SU-DHL-6 (cell line): ENCODE measurements around the gene LRRC37A3.

Source experiments
- H2AFZ ChIP-seq: fragments of 200-600 bp; sonication (generic); 2 replicates; pipeline ENCODE4 v1.6.1; 2014; ENCODE audit warnings: low read depth, mild to moderate bottlenecking, moderate library complexity, mixed read lengths, antibody characterized with exemption, low read length; ENCODE audit not compliant: severe bottlenecking
- H3F3A ChIP-seq: fragments of 200-600 bp; shearing (Covaris generic); 2 replicates; pipeline ENCODE4 v1.6.0; 2016; ENCODE audit warnings: antibody characterized with exemption, mild to moderate bottlenecking; ENCODE audit not compliant: insufficient read depth
- H3K27ac ChIP-seq: fragments of 200-600 bp; sonication (generic); 2 replicates; pipeline ENCODE4 v1.5.1; 2016; ENCODE audit warnings: low read depth, mild to moderate bottlenecking, low read length, moderate library complexity, mixed read lengths
- H3K27me3 ChIP-seq: fragments of 200-600 bp; sonication (generic), shearing (Covaris generic); 2 replicates; pipeline ENCODE4 v1.6.0; 2014; ENCODE audit warnings: mild to moderate bottlenecking, low read length
- H3K36me3 ChIP-seq: fragments of 200-600 bp; sonication (generic); 2 replicates; pipeline ENCODE4 v1.6.1; 2014; ENCODE audit warnings: mild to moderate bottlenecking, low read length, mixed read lengths
- H3K4me2 ChIP-seq: fragments of 300-600, 200-600 bp; shearing (Covaris generic), sonication (generic); 2 replicates; pipeline ENCODE4 v1.6.0; 2014; ENCODE audit warnings: low read length, low read depth, mild to moderate bottlenecking; ENCODE audit not compliant: poor library complexity, severe bottlenecking
- H3K4me3 ChIP-seq: fragments of 200-600 bp; sonication (generic); 2 replicates; pipeline ENCODE4 v1.5.1; 2014; ENCODE audit warnings: antibody characterized with exemption, low read length, mild to moderate bottlenecking, mixed read lengths; ENCODE audit not compliant: insufficient read depth, poor library complexity, severe bottlenecking
- H3K79me2 ChIP-seq: fragments of 200-600 bp; sonication (generic); 2 replicates; pipeline ENCODE4 v1.6.1; 2014; ENCODE audit warnings: mild to moderate bottlenecking, low read length, moderate library complexity; ENCODE audit not compliant: insufficient read depth
- H3K9ac ChIP-seq: fragments of 200-600 bp; sonication (generic); 2 replicates; pipeline ENCODE4 v1.7.0; 2014; ENCODE audit warnings: mild to moderate bottlenecking, low read length
- H3K9me2 ChIP-seq: fragments of 200-600 bp; sonication (generic); replicated peaks from 2 replicates; pipeline ENCODE4 v1.6.1; 2014; ENCODE audit warnings: low read length; ENCODE audit not compliant: insufficient read depth
- H3K9me3 ChIP-seq: fragments of 200-600 bp; sonication (generic); 2 replicates; pipeline ENCODE4 v1.6.1; 2014; ENCODE audit warnings: low read length, mixed read lengths; ENCODE audit not compliant: insufficient read depth
- H4K20me1 ChIP-seq: fragments of 200-600 bp; sonication (generic); 2 replicates; pipeline ENCODE4 v1.6.1; 2014; ENCODE audit warnings: low read depth, mild to moderate bottlenecking, antibody characterized with exemption, low read length, moderate library complexity, mixed read lengths
- CTCF ChIP-seq: fragments of 200-600 bp; sonication (generic); IDR thresholded peaks from one replicate; pipeline ENCODE4 v1.5.1; 2017; ENCODE audit warnings: antibody characterized with exemption, mild to moderate bottlenecking, low read length, moderate library complexity; ENCODE audit not compliant: insufficient read depth, poor library complexity, severe bottlenecking
- EZH2phosphoT487 ChIP-seq: fragments of 200-600 bp; sonication (generic), shearing (Covaris generic); conservative IDR thresholded peaks from 2 replicates; pipeline ENCODE4 v1.6.1; 2018; ENCODE audit warnings: mild to moderate bottlenecking, antibody characterized with exemption, low read length, moderate library complexity, mixed read lengths

Gene LRRC37A3

DNA sequence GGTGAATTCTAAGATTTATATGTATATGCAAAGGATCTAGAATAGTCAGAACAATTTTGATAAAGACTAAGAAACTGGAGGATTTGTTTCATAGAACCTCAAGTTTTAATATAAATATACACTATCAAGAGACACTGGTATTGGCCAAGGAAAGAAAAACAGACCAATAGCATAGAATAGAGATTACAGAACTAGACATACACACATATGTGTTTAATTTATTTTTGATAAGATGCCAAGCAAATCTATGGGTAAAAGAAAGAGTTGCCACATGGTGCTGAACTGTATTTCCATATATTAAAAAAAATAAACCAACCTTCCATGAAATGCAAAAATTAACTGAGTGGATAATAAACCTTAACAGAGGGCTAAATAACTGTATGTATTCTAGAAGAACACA, 27.9 kb upstream of the LRRC37A3 start:
- no peaks in the 10 kb centered on the region for H4K20me1 ChIP-seq
- no peak overlapping the region for H2AFZ ChIP-seq
- no peaks in the 10 kb centered on the region for H3K27me3 ChIP-seq
- no peaks in the 10 kb centered on the region for H3K9me3 ChIP-seq
- no peaks in the 10 kb centered on the region for H3K9me2 ChIP-seq
- no peaks in the 10 kb centered on the region for H3K79me2 ChIP-seq
- no peak overlapping the region for H3K4me2 ChIP-seq
- no peak overlapping the region for H3K9ac ChIP-seq
- TF ChIP-seq EZH2phosphoT487 (no peak), CTCF (no peak)
- no peaks in the 10 kb centered on the region for H3K36me3 ChIP-seq
- H3K4me3 ChIP-seq, result no peak overlapping the region
- no peaks in the 10 kb centered on the region for H3F3A ChIP-seq
- no peak overlapping the region for H3K27ac ChIP-seq

DNA sequence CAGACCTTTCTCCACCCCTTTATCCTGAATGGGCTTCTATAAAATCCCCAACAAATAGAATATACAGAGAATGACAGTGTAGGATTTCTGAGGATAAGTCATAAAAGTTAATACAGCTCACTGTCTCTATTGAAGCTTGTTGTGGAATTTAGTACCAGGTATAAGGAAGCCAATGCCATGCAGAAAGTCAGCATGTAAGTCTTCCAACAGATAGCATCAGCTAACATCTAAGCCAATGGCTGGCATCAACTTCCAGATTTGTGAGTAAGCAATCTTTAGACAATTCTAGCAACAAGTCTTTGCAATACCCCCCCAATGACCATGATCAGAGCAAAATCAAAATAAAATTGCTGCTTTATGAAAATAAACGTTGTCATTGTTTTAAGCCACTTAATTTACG, 22.5 kb upstream of the LRRC37A3 start:
- no peak overlapping the region for H3K4me2 ChIP-seq
- no peaks in the 10 kb centered on the region for H3K36me3 ChIP-seq
- no peaks in the 10 kb centered on the region for H3K79me2 ChIP-seq
- H3K4me3 ChIP-seq, result no peak overlapping the region
- no peaks in the 10 kb centered on the region for H3F3A ChIP-seq
- H3K27me3 ChIP-seq, result no peaks in the 10 kb centered on the region
- no peak for TF ChIP-seq EZH2phosphoT487
- TF ChIP-seq CTCF, result no peak
- H4K20me1 ChIP-seq, result no peaks in the 10 kb centered on the region
- H3K9ac ChIP-seq, result no peak overlapping the region
- no peak overlapping the region for H3K27ac ChIP-seq
- no peaks in the 10 kb centered on the region for H3K9me2 ChIP-seq
- H2AFZ ChIP-seq, result no peak overlapping the region
- H3K9me3 ChIP-seq, result no peaks in the 10 kb centered on the region

- Histone ChIP-seq H3K27me3 (no peaks in the 10 kb centered on the region), H3K79me2 (no peaks in the 10 kb centered on the region), H3K9me2 (no peaks in the 10 kb centered on the region), H4K20me1 (no peaks in the 10 kb centered on the region), H3F3A (no peaks in the 10 kb centered on the region), H3K4me2 (no peak overlapping the region), H3K36me3 (no peaks in the 10 kb centered on the region), H3K9me3 (no peaks in the 10 kb centered on the region), H2AFZ (no peak overlapping the region), H3K9ac (no peak overlapping the region), H3K4me3 (no peak overlapping the region), H3K27ac (no peak overlapping the region)
- TF ChIP-seq EZH2phosphoT487, result no peak
- no peak for TF ChIP-seq CTCF
Observed at GRCh38 chr17:64941045-64941444, 21.8 kb upstream of the LRRC37A3 start.

- no peak overlapping the region for H3K4me2 ChIP-seq
- H3K36me3 ChIP-seq, result no peaks in the 10 kb centered on the region
- no peak overlapping the region for H3K4me3 ChIP-seq
- H3K9ac ChIP-seq, result no peak overlapping the region
- H3K9me3 ChIP-seq, result no peaks in the 10 kb centered on the region
- H4K20me1 ChIP-seq, result no peaks in the 10 kb centered on the region
- no peaks in the 10 kb centered on the region for H3F3A ChIP-seq
- H3K79me2 ChIP-seq, result no peaks in the 10 kb centered on the region
- H3K9me2 ChIP-seq, result no peaks in the 10 kb centered on the region
- no peak overlapping the region for H2AFZ ChIP-seq
- H3K27ac ChIP-seq, result no peak overlapping the region
- H3K27me3 ChIP-seq, result no peaks in the 10 kb centered on the region
- TF ChIP-seq EZH2phosphoT487 (no peak), CTCF (no peak)
Observed at GRCh38 chr17:64940055-64940454, 20.8 kb upstream of the LRRC37A3 start.
